ENCODE results near the gene CTRB1.
"Not testable (repeated sequence)": the region's sequence is repeated elsewhere in the genome, so short reads cannot be mapped to it uniquely, and the experiment has no call there.

CTRB1 gene

DNA sequence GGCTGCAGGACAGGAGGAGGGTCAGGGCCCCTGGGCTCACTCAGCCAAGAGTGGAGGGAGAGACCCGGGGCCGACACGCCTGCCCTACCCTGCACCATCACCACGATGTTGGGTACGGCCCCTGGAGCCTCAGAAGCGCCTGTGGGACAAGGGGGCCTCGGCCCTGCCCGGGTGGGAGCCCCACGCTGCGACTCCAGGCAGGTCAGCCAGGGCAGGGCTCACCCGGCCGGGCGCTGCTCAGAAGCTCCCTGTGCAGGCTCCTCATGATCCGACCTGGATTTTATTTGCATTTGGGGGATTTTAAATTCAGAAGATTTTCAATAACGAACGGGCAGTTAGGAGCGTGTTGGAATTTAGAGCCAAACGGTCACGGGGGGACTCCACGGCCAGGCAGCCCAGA, 13.9 kb upstream of the CTRB1 start:
- DNase-seq, result not testable (repeated sequence)

- DNase-seq, result not testable (repeated sequence)
Measured at GRCh38 chr16:75205438-75205837, 13.3 kb upstream of the CTRB1 start.

- not testable (repeated sequence) for DNase-seq
Measured at GRCh38 chr16:75205961-75206748, 12.6 kb upstream of the CTRB1 start.

GRCh38 chr16:75206749-75207451, 11.9 kb upstream of the CTRB1 start, which contains the start of gene CTRB2:
Gene CTRB2 (minus strand): TSS chr16:75207161. CDS start chr16:75207141, 20 bp downstream.
- DNase-seq, result no peak

DNA sequence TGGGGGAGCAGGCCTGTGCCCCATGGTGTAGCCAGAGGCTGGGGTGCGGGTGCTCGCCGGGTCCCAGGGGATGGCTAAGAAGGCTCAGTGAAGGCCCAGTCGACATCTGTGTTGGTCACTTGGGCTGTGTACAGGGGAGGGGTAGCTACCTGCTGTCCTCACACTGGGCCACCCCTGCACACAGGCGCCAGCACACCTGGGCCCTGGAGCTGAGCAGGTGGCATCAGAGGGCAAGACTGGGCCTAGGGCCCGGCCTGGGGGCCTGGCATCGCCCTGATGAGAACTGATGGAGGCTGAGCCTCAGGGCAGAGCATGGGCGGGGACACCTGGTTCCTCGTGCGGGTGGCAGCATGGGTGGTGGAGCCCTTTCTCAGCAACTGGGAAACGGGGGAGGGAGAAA, 11.0 kb upstream of the CTRB1 start:
- no peak for DNase-seq

DNA sequence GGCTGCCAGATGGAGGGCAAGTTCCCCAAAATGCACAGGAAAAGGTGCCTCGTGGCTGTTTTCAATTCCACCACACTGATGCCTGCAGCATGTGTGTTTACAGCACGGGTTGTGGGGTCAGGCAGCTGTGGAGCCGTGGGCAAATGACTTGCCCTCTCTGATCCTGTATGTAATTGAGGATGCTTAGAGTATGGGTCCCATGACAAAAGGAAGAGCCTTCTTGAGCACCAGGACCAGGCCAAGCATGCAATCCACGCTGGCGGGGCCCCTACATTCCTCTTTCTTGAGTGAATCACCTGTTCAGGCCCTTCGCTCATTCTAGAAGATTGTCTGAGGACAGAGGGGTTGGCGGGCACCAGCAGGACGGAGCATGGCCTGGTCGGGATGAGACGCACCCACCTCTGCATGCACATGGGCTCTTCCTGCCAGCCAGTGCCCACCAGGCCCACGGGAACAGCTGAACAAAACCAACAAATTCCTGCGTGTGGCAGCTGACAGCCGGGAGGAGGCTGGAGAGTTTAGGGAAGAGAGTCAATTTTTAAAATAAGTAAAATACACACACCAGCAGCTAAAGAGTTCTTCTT, 10.5 kb upstream of the CTRB1 start:
- DNase-seq, result no peak

- no peak for DNase-seq
Measured at GRCh38 chr16:75208861-75209505, 9.8 kb upstream of the CTRB1 start.

DNA sequence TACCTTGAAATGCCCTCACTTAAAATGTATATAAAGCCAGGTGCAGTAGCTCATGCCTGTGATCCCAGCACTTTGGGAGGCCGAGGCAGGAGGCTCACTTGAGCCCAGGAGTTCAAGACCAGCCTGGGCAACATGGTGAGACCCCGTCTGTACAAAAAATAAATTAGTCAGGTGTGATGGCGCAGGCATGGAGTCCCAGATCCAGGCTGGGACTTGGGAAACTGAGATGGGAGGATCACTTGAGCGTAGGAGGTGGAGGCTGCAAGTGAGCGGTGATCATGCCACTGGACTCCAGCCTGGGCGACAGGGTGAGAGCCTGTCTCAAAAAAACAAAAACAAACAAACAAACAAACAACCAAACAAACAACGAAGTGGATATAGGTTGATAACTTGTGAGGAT, 9.3 kb upstream of the CTRB1 start:
- not testable (repeated sequence) for DNase-seq

GRCh38 chr16:75209944-75210343, 8.8 kb upstream of the CTRB1 start:
- DNase-seq, result no peak

DNA sequence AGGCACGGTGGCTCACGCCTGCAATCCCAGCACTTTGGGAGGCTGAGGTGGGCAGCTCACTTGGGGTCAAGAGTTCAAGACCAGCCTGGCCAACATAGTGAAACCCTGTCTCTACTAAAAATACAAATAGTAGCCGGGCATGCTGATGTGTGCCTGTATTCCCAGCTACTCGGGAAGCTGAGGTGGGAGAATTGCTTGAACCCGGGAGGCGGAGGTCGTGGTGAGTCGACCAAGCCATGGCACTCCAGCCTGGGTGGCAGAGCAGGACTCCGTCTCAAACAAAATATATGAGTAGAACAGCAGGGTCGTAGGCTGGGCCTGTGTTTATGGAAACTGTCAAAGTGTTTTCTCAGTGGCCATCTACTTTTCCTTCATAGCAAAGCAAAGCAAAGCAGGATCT, 7.5 kb upstream of the CTRB1 start:
- DNase-seq, result not testable (repeated sequence)

GRCh38 chr16:75216127-75216526, 2.7 kb upstream of the CTRB1 start:
- DNase-seq, result no peak

- DNase-seq, result no peak
Measured at GRCh38 chr16:75216576-75216975, 2.2 kb upstream of the CTRB1 start.

DNA sequence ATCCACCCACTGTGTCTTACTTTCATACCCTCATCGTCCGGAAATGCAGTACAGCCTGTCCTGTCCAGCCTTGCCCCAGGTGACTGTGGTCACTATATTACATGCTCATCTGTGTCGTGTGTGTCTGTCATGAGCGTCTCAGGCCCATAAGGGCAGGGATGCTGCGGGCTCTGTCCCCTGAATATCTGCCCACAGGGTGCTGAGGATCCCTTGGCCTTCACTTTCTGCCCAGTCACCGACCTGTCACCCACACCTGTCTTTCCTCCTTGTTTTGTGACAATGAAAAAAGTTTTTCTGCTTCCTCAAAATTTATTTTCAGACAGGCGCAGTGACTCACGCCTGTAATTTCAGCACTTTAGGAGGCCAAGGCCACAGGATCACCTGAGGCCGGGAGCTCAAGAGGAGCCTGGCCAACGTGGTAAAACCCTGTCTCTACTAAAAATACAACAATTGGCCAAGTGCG, 1.4 kb upstream of the CTRB1 start:
- no peak for DNase-seq

GRCh38 chr16:75219088-75219487, 300 bp downstream of the CTRB1 start:
- no peak for DNase-seq

- DNase-seq, result no peak
Measured at GRCh38 chr16:75219838-75220237, 1.1 kb downstream of the CTRB1 start.

DNA sequence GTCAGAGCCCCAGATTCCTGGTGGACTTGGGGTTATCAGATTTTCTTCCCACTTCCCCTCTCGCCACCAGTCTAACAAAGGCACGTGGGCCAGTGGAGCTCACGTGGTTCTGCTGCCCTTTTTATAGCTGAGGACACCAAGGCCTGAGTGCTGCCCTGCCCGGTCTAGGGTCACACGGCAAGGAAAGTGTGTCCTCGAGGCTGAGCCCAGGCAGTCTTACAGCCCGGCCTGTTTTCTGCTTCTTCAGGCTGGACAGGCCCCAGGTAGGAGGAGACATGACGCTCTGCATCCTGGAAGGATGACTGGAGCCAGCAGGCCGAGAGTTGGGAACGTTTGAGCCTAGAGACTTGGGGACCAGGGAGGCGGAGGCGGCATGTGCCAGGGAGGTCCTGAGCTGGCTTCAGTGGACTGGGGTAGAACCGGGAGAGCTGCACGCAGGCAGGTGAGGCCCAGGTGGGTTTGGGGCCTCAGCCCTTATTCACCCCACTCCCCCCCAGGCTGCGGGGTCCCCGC, 3.5 kb downstream of the CTRB1 start:
- no peak for DNase-seq

DNA sequence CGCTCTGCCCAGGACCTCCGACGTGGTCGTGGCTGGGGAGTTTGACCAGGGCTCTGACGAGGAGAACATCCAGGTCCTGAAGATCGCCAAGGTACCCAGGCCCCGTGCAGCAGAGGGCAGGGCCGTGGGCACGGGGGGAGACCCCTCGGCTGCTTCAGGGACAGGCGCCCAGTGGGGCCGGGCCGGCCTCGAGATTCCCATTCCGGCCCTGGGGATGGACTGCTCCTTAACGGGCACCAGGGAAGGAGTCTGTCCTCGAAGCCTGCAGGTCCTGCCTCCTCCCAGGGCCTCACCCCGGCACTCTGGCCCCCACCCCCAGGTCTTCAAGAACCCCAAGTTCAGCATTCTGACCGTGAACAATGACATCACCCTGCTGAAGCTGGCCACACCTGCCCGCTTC, 4.3 kb downstream of the CTRB1 start:
- DNase-seq, result not testable (repeated sequence)

DNA sequence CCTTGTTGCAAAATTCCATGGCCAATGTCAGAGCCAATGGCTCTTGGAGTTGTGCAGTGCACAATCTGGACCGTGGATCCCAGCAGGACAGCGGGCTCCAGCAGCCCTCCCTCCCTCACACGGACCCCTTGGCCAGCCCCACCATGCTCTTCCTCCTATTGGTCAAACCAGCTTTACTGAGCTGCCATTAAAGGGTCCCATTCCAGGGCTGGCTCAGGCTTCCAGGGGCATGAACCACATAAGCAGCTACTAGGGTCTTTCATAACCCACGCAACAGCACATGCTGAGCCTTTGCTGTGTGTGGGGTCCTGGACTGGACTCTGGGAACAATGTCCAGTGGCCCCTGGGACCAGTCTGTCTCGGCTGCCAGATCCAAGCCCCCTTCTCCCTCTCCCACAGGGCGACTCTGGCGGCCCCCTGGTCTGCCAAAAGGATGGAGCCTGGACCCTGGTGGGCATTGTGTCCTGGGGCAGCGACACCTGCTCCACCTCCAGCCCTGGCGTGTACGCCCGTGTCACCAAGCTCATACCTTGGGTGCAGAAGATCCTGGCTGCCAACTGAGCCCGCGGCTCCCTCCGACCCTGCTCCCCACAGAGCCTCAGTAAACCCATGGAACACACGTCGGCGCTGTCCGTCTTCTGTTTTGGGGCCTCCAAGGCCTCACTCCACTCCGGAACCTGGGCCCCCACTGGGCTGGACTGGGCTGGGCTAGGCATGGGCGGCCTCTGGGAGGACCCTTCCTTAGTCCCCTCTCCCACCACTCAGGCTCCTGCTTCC, 5.7 kb downstream of the CTRB1 start:
- DNase-seq, result no peak

DNA sequence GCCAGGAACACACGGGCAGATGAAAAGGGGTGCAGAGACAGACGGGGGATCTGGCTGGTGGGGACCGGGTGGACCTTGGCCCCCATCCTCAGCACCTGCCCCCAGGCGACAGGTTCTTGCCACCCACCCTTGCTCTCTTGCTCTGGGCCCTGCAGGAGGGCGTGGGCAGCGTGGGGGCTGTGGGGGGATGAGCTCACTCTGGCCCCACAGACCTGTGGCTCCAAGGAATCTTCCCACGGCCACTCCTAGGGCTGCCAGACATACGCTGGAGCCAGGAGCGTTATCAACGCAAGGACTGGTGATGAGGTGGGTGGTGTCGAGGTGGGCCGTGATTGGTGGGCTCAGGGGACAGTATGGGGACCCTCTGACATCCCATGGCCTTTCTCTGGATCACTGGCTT, 6.3 kb downstream of the CTRB1 start:
- no peak for DNase-seq

DNA sequence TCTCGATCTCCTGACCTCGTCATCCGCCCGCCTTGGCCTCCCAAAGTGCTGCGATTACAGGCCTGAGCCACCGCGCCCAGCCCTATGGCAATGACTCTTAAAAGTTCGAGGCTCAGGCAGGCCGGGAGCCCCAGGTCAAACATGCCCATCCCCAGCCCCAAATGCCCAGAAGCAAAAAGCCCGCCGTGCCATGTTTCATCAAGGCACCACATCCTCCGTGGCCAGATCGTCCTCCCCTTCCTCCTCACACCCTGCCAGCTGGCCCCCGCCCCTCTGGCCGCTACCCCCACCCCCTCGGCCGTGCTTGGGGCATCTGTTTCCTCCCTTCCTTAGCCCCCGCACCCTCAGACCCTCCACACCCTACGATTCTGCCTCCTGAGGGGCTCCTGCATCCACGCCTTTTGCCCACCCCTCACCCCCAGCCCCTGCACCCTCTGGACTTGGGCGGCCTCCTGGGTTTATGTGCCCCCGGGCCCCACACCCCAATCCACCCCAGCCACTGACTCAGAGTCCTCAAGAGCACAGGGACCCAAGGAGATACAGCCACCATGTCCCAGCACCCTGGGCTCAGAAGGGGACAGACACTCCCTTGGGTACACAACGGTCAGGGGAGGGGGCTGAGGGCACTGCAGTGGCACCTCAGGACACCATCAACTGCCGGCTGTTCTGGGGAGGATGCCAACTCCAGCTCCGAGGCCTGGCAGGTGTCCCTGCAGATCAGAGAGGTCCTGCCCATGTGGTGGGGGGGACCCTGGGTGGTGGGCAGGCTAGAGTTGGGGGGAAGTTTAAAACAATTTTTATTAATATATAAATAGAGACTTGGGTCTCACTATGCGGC, 7.1 kb downstream of the CTRB1 start:
- DNase-seq, result no peak
